GM12864 (cell line): ENCODE data around the gene TOR1A.

Experiments used
- DNase-seq: peaks from one replicate; pipeline ENCODE4 v3.0.0-alpha.2; 2011; ENCODE audit warnings: low read depth
- H3K4me3 ChIP-seq: 2 replicates; pipeline ENCODE4 v1.5.1; 2011; ENCODE audit warnings: mild to moderate bottlenecking, low read depth, low read length, control low read depth
- TF ChIP-seq, protein P1 (sequence below): IDR thresholded peaks from 2 replicates; pipeline ENCODE4 v1.5.1; 2011; ENCODE audit warnings: low read depth, mild to moderate bottlenecking, moderate library complexity, low read length, control low read depth, inconsistent platforms; ENCODE audit errors: missing control alignments

Gene TOR1A

DNA sequence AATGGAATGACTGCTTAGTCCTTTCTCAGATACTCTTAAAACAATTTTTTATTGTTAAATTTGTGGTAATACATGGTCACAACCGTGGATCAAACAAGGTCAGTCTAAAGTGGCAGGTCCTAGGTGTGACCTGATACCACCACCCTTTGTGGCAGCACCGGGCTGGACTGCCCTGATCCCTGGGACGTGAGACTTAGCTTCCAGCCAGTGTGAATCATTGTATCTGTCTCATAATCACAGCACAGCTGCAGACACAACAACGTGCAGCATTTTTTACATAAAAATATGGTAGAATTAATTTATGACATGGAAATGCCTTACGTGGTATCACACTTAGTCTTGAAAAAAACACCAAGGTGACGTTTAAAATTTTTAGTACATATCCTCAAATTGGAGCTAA is 13.1 kb downstream of the TOR1A start:
- DNase-seq, result no peak
- TF ChIP-seq, protein P1, sequence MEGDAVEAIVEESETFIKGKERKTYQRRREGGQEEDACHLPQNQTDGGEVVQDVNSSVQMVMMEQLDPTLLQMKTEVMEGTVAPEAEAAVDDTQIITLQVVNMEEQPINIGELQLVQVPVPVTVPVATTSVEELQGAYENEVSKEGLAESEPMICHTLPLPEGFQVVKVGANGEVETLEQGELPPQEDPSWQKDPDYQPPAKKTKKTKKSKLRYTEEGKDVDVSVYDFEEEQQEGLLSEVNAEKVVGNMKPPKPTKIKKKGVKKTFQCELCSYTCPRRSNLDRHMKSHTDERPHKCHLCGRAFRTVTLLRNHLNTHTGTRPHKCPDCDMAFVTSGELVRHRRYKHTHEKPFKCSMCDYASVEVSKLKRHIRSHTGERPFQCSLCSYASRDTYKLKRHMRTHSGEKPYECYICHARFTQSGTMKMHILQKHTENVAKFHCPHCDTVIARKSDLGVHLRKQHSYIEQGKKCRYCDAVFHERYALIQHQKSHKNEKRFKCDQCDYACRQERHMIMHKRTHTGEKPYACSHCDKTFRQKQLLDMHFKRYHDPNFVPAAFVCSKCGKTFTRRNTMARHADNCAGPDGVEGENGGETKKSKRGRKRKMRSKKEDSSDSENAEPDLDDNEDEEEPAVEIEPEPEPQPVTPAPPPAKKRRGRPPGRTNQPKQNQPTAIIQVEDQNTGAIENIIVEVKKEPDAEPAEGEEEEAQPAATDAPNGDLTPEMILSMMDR, result no peak

DNA sequence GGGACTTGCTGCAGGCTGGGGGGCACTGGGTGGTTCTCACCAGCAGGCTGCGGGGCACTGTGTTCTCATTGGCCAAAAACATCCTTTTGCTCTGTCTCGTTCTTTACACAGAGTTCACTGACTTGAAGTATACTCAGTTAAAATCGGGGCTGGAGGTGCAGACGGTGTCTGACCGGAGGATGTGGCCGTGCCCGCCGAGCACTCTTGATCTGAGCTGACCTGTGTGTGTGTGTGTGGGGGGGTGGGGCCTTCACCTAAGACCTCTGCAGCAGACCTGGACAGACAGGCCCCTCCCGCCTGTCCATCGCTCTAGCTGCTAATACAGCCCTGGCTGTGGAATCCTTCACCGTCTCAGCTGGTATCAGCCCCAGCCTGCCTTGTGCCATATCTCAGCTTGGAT is 13.8 kb downstream of the TOR1A start:
- no peak overlapping the region for H3K4me3 ChIP-seq
- TF ChIP-seq, protein P1, result no peak
- no peak for DNase-seq

More for the DNA sequence above, 13.1 kb downstream of the TOR1A start:
- H3K4me3 ChIP-seq, result no peak overlapping the region

- no peak overlapping the region for H3K4me3 ChIP-seq
- TF ChIP-seq, protein P1, result no peak
- no peak for DNase-seq
Observed at GRCh38 chr9:129809346-129809745, 14.6 kb downstream of the TOR1A start.

GRCh38 chr9:129806061-129806460 is 17.9 kb downstream of the TOR1A start:
- TF ChIP-seq, protein P1, result no peak
- no peak overlapping the region for H3K4me3 ChIP-seq
- no peak for DNase-seq

DNA sequence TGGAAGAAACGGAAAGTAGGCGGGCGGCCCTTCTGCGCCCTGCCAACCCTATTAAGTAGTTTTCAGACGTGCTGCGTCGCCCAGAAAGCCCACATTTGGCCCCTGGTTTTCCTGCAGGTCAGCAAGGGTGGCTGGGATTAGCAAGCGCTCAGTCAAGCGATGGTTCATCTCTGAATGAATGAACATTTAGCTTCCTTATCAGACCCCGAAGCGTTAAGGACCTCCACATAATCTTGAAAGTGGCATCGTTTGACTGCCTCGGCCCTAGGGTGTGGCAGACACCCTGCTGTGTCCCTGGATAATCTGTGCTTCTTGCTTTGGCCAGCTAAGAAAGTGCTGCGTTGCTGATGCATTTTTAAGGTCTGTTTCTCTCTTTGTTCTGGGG is 20.3 kb downstream of the TOR1A start:
- peak overlapping the region; percentile 96 for H3K4me3 ChIP-seq
- TF ChIP-seq, protein P1, result no peak
- no peak for DNase-seq

DNA sequence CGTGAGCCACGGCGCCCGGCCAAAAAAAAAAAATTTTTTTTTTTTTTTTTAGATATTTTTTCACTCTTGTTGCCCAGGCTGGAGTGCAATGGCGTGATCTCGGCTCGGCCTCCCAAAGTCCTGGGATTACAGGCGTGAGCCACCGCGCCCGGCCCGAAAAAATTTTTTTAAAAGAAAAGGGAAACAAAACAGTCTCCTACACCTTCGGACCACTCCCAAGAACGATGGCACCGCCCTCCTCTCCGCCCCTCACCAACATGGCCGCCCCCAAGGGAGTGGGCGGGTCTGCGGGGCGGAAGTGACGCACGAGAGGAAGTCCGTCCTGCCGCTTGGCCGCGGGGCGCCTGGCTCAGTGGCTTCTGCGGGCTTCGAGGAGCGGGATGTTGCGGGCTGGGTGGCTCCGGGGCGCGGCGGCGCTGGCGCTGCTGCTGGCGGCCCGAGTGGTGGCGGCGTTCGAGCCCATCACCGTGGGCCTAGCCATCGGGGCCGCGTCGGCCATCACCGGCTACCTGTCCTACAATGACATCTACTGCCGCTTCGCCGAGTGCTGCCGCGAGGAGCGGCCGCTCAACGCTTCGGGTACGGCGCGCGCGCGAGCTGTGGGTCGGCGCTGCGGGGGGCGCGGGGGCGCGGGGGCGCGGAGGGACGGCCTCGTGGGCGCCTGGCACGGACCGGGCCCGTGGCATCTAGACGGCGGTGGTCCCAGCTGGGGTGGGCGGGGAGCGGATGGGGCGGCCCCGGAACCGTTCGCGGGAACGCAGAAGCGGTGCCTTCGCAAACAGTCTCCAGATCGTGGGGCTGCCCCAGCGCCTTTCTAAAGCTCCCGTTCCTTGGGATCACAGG is 20.9 kb downstream of the TOR1A start, which contains the start of gene TOR1B:
Gene TOR1B, plus strand, starts transcription at position 352 of the 843 bp plus-strand sequence. Its CDS starts 29 bp downstream, at position 381.
- peak; percentile 78 for DNase-seq
- TF ChIP-seq, protein P1, result no peak
- H3K4me3 ChIP-seq, result peak within 1 kb of the TSS; percentile 96

- H3K4me3 ChIP-seq, result no peak overlapping the region
- DNase-seq, result no peak
- TF ChIP-seq, protein P1, result no peak
Observed at GRCh38 chr9:129801504-129801903, 22.4 kb downstream of the TOR1A start.
